ENCODE results near the gene DLGAP1. TPM values are rescaled to one million over a fixed set of nuclear protein-coding genes. Genes with fewer than 3 reads are reported as not detected.
"Not testable (repeated sequence)": the region's sequence is repeated elsewhere in the genome, so short reads cannot be mapped to it uniquely, and the experiment has no call there.

The DLGAP1 gene
- polyA plus RNA-seq, 4 donors, result 0.22 to 0.47 TPM; not detected in 2

GRCh38 chr18:3604498-3605408 lies 850.4 kb downstream of the DLGAP1 start:
- H3K36me3 ChIP-seq (ENCODE audit: control insufficient read depth in 3 of 3, insufficient read depth in 2 of 3, low read depth in 1 of 3, low read length in 3 of 3), result no peaks in the 10 kb centered on the region
- no peak for FAIRE-seq
- H3K4me3 ChIP-seq (ENCODE audit: low read depth in 1 of 3, low read length in 3 of 3), result peak overlapping the region in 1 of 3 donors; percentile 35
- 0 to 8% (median 4%) methylated on average over 12 of the region's 12 CpGs for WGBS, 3 donors
- peaks cover 5 to 27% (median 8%) of the 10 kb centered on the region in 3 donors for H3K4me1 ChIP-seq (ENCODE audit: control insufficient read depth in 3 of 3, insufficient read depth in 2 of 3, low read depth in 1 of 3, low read length in 2 of 3)
- H3K27ac ChIP-seq (ENCODE audit: low read depth in 1 of 3, low read length in 2 of 3), result peak overlapping the region; percentile 85 to 93 (median 93)
- H3K27me3 ChIP-seq (ENCODE audit: control insufficient read depth in 3 of 3, insufficient read depth in 3 of 3, low read length in 3 of 3), result no peaks in the 10 kb centered on the region
- DNase-seq, result peak; percentile 73 to 80
- H3K9me3 ChIP-seq (ENCODE audit: control insufficient read depth in 2 of 2, insufficient read depth in 1 of 2, low read depth in 1 of 2, low read length in 1 of 2), result no peaks in the 10 kb centered on the region

DNA sequence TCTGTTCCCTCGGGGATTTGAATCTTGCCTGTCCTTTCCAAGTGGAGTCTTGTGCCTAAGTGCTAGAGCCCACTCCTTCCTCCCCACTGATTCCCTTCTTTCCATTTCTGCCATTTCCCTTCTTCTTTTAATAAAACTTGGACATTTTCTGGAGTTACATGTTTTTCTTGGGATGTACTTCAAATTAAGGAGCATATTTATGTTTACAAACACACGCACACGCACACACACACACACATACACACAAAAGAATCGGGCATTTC lies 850.9 kb downstream of the DLGAP1 start:
- Histone ChIP-seq H3K4me1 (ENCODE audit: control insufficient read depth in 3 of 3, insufficient read depth in 2 of 3, low read depth in 1 of 3, low read length in 2 of 3) (peaks cover 5 to 27% (median 8%) of the 10 kb centered on the region in 3 donors), H3K27me3 (ENCODE audit: control insufficient read depth in 3 of 3, insufficient read depth in 3 of 3, low read length in 3 of 3) (no peaks in the 10 kb centered on the region), H3K36me3 (ENCODE audit: control insufficient read depth in 3 of 3, insufficient read depth in 2 of 3, low read depth in 1 of 3, low read length in 3 of 3) (no peaks in the 10 kb centered on the region), H3K27ac (ENCODE audit: low read depth in 1 of 3, low read length in 2 of 3) (peak overlapping the region; percentile 85 to 93 (median 93)), H3K9me3 (ENCODE audit: control insufficient read depth in 2 of 2, insufficient read depth in 1 of 2, low read depth in 1 of 2, low read length in 1 of 2) (no peaks in the 10 kb centered on the region), H3K4me3 (ENCODE audit: low read depth in 1 of 3, low read length in 3 of 3) (peak overlapping the region in 1 of 3 donors; percentile 35)
- 1 to 13% (median 3%) methylated on average over 4 of the region's 4 CpGs for WGBS, 3 donors
- FAIRE-seq (no peak), DNase-seq (no peak)

DNA sequence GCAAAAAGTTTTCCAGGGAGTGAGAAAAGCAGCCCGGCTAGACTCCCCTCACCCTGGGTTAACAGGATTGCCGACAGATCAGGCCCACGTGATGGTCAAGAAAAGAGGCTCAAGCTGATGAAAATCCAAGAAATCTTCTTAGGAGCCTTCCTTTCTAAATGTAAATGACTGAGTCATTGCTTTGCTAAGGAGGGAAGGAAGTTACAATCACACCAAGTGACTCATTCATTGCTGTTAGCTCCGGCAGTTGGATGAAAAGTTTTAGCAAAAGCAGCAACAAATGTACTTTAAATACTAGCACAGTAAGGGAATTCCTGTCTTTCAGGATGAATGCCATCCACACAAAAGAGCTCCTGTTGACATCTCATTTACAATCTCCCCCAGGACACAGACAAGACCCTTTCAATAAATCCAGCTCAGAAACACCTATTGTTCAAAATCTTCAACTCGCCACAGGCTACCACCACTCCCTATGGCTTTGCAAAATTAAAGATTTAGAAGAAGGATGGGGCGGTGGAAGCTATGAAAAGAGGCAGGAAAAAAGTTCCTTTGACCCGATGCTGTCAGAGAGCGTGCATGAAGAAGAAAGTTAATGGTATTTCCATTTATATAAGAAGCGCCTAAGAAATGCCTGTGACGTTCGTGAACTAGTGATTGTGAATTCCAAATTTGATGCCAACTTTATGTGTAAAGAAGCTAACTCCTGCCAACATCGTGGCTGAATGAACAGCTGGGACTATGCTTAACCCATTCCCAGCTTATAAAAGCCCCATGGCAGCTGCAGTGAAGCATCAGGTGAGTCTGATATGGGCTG lies 851.5 kb downstream of the DLGAP1 start:
- Histone ChIP-seq H3K4me1 (ENCODE audit: control insufficient read depth in 3 of 3, insufficient read depth in 2 of 3, low read depth in 1 of 3, low read length in 2 of 3) (peaks cover 5 to 27% (median 8%) of the 10 kb centered on the region in 3 donors), H3K36me3 (ENCODE audit: control insufficient read depth in 3 of 3, insufficient read depth in 2 of 3, low read depth in 1 of 3, low read length in 3 of 3) (no peaks in the 10 kb centered on the region), H3K27me3 (ENCODE audit: control insufficient read depth in 3 of 3, insufficient read depth in 3 of 3, low read length in 3 of 3) (no peaks in the 10 kb centered on the region), H3K9me3 (ENCODE audit: control insufficient read depth in 2 of 2, insufficient read depth in 1 of 2, low read depth in 1 of 2, low read length in 1 of 2) (no peaks in the 10 kb centered on the region), H3K4me3 (ENCODE audit: low read depth in 1 of 3, low read length in 3 of 3) (peak overlapping the region in 2 of 3 donors; percentile 11 to 35), H3K27ac (ENCODE audit: low read depth in 1 of 3, low read length in 2 of 3) (peak overlapping the region; percentile 85 to 93 (median 93))
- 4 to 13% (median 10%) methylated on average over 12 of the region's 12 CpGs for WGBS, 3 donors
- DNase-seq (peak; percentile 84 to 85), FAIRE-seq (no peak)

DNA sequence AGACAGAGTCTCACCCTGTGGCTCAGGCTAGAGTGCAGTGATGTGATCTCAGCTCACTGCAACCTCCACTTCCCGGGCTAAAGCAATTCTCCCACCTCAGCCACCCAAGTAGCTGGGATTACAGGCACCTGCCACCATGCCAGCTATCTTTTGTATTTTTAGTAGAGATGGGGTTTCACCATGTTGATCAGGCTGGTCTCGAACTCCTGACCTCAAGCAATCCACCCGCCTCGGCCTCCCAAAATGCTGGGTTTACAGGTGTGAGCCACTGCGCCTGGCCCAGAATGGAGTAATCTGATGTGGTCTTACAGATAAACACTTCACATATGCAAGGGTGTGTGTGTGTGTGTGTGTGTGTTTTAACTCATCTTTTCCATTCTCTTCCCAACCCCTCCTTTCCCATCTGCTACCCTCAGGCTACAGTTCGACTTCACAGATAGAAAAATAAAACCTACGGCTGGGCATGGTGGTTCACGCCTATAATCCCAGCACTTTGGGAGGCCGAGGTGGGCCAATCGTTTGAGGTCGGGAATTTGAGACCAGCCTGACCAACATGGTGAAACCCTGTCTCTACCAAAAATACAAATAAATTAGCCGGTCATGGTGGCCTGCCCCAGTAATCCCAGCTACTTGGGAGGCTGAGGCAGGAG lies 853.9 kb downstream of the DLGAP1 start:
- H3K4me3 ChIP-seq (ENCODE audit: low read depth in 1 of 3, low read length in 3 of 3); FAIRE-seq; DNase-seq; H3K9me3 ChIP-seq (ENCODE audit: control insufficient read depth in 2 of 2, insufficient read depth in 1 of 2, low read depth in 1 of 2, low read length in 1 of 2); H3K27me3 ChIP-seq (ENCODE audit: control insufficient read depth in 3 of 3, insufficient read depth in 3 of 3, low read length in 3 of 3); H3K27ac ChIP-seq (ENCODE audit: low read depth in 1 of 3, low read length in 2 of 3); H3K36me3 ChIP-seq (ENCODE audit: control insufficient read depth in 3 of 3, insufficient read depth in 2 of 3, low read depth in 1 of 3, low read length in 3 of 3): not testable (repeated sequence)
- H3K4me1 ChIP-seq (ENCODE audit: control insufficient read depth in 3 of 3, insufficient read depth in 2 of 3, low read depth in 1 of 3, low read length in 2 of 3), result peaks cover 5 to 40% (median 17%) of the 10 kb centered on the region in 3 donors
- WGBS, 3 donors, result 96 to 98% (median 97%) methylated on average over 12 of the region's 12 CpGs

DNA sequence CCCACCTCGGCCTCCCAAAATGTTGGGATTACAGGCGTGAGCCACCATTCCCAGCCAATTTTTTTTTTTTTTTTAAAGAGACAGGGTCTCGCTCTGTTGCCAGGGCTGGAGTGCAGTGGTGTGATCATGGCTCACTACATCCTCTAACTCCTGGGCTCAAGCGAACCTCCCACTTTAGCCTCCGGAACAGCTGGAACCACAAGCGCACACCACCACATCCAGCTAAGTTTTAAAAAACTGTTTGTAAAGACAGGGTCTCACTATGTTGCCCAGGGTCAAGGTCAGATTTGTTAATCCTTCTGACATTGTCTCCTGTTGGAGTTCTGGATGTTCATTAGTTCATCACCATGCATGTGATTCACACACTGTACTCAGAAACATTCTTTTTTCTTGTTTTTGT lies 855.2 kb downstream of the DLGAP1 start:
- Histone ChIP-seq H3K9me3 (ENCODE audit: control insufficient read depth in 2 of 2, insufficient read depth in 1 of 2, low read depth in 1 of 2, low read length in 1 of 2) (no peaks in the 10 kb centered on the region), H3K36me3 (ENCODE audit: control insufficient read depth in 3 of 3, insufficient read depth in 2 of 3, low read depth in 1 of 3, low read length in 3 of 3) (peaks cover 0 to 8% (median 0%) of the 10 kb centered on the region in 3 donors), H3K27ac (ENCODE audit: low read depth in 1 of 3, low read length in 2 of 3) (no peak overlapping the region), H3K4me1 (ENCODE audit: control insufficient read depth in 3 of 3, insufficient read depth in 2 of 3, low read depth in 1 of 3, low read length in 2 of 3) (peaks cover 6 to 40% (median 20%) of the 10 kb centered on the region in 3 donors), H3K27me3 (ENCODE audit: control insufficient read depth in 3 of 3, insufficient read depth in 3 of 3, low read length in 3 of 3) (no peaks in the 10 kb centered on the region), H3K4me3 (ENCODE audit: low read depth in 1 of 3, low read length in 3 of 3) (no peak overlapping the region)
- no peak for FAIRE-seq
- WGBS, 3 donors, result 88 to 94% (median 93%) methylated on average over 6 of the region's 6 CpGs
- no peak for DNase-seq

DNA sequence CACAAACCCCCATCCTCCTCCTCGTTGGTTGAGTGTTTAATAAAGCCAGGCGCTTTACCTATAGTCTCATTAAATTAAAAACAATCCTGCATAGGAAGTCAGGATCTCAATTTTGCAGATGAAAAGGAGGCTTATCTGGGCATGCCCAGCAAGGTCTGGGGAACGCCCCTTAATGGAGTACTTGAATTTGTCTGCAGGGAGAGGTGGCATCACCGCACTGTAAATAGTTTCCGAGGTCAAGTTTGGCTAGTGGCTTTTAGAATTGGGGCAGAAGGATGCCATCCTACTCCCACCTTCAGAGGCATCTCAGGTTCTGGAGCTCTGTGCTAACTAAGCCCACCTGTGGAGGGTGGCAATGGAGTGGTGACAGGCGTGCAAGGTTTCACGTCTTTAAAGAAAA lies 855.9 kb downstream of the DLGAP1 start:
- Histone ChIP-seq H3K27me3 (ENCODE audit: control insufficient read depth in 3 of 3, insufficient read depth in 3 of 3, low read length in 3 of 3) (no peaks in the 10 kb centered on the region), H3K4me3 (ENCODE audit: low read depth in 1 of 3, low read length in 3 of 3) (no peak overlapping the region), H3K9me3 (ENCODE audit: control insufficient read depth in 2 of 2, insufficient read depth in 1 of 2, low read depth in 1 of 2, low read length in 1 of 2) (no peaks in the 10 kb centered on the region), H3K4me1 (ENCODE audit: control insufficient read depth in 3 of 3, insufficient read depth in 2 of 3, low read depth in 1 of 3, low read length in 2 of 3) (peaks cover 7 to 39% (median 20%) of the 10 kb centered on the region in 3 donors), H3K36me3 (ENCODE audit: control insufficient read depth in 3 of 3, insufficient read depth in 2 of 3, low read depth in 1 of 3, low read length in 3 of 3) (peaks cover 0 to 8% (median 0%) of the 10 kb centered on the region in 3 donors), H3K27ac (ENCODE audit: low read depth in 1 of 3, low read length in 2 of 3) (no peak overlapping the region)
- FAIRE-seq (no peak), DNase-seq (no peak)
- 85 to 88% (median 86%) methylated on average over 7 of the region's 7 CpGs for WGBS, 3 donors

GRCh38 chr18:3598581-3598980 lies 856.5 kb downstream of the DLGAP1 start:
- Histone ChIP-seq H3K9me3 (ENCODE audit: control insufficient read depth in 2 of 2, insufficient read depth in 1 of 2, low read depth in 1 of 2, low read length in 1 of 2) (no peaks in the 10 kb centered on the region), H3K27ac (ENCODE audit: low read depth in 1 of 3, low read length in 2 of 3) (no peak overlapping the region), H3K36me3 (ENCODE audit: control insufficient read depth in 3 of 3, insufficient read depth in 2 of 3, low read depth in 1 of 3, low read length in 3 of 3) (peaks cover 0 to 8% (median 0%) of the 10 kb centered on the region in 3 donors), H3K27me3 (ENCODE audit: control insufficient read depth in 3 of 3, insufficient read depth in 3 of 3, low read length in 3 of 3) (no peaks in the 10 kb centered on the region), H3K4me1 (ENCODE audit: control insufficient read depth in 3 of 3, insufficient read depth in 2 of 3, low read depth in 1 of 3, low read length in 2 of 3) (peaks cover 3 to 33% (median 15%) of the 10 kb centered on the region in 3 donors), H3K4me3 (ENCODE audit: low read depth in 1 of 3, low read length in 3 of 3) (no peak overlapping the region)
- WGBS, 3 donors, result 93 to 98% (median 96%) methylated on average over 10 of the region's 10 CpGs
- FAIRE-seq (no peak), DNase-seq (no peak)
